Measurements from ENCODE around the gene RPL39.
"Not testable (repeated sequence)": the region's sequence is repeated elsewhere in the genome, so short reads cannot be mapped to it uniquely, and the experiment has no call there.

Gene RPL39

GRCh38 chrX:119791437-119792231 lies at the start of gene RPL39:
Gene RPL39, minus strand, starts transcription at chrX:119791630. Its CDS starts 54 bp downstream, at chrX:119791576.
- H3K4me1 ChIP-seq (ENCODE audit: control insufficient read depth, insufficient read depth, low read length): no peaks in the 10 kb centered on the region
- H3K9ac ChIP-seq (ENCODE audit: low read length): peak within 1 kb of the TSS; percentile 96
- H3K27ac ChIP-seq (ENCODE audit: low read depth, low read length): peak within 1 kb of the TSS; percentile 96
- peak within 1 kb of the TSS; percentile 96 for H3K4me3 ChIP-seq (ENCODE audit: low read depth, low read length)
- H3K9me3 ChIP-seq (ENCODE audit: control insufficient read depth, insufficient read depth, low read depth, low read length): peaks cover 6% of the 10 kb centered on the region; the same call in 1 of the 2 replicates
- H3K27me3 ChIP-seq (ENCODE audit: control insufficient read depth, insufficient read depth, low read length): no peaks in the 10 kb centered on the region
- H3K36me3 ChIP-seq (ENCODE audit: control insufficient read depth, insufficient read depth, low read length): peaks cover 37% of the 10 kb centered on the region

DNA sequence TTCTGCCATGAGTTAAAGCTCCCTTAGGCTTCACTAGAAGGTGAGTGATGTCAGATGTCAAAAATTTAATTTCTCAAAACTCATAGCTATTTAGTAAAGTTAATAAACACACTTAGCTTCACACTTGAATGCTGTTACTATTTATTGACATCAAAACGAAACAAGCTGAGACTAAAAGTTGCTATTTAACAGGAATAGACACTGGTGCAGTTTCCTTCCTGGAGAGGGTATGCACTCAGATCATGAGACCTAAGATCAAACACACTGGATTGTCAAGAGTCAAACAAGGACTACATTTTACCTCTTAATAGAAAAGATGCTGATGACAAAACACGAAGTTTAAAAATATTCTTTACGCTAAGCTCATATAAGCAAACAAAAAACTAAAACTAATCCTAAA lies 42.5 kb upstream of the RPL39 start:
- H3K36me3 ChIP-seq (ENCODE audit: control insufficient read depth, insufficient read depth, low read length): peaks cover 84% of the 10 kb centered on the region
- H3K27me3 ChIP-seq (ENCODE audit: control insufficient read depth, insufficient read depth, low read length): no peaks in the 10 kb centered on the region
- no peak overlapping the region for H3K9ac ChIP-seq (ENCODE audit: low read length)
- no peak overlapping the region for H3K4me3 ChIP-seq (ENCODE audit: low read depth, low read length)
- no peaks in the 10 kb centered on the region; the same call in 1 of the 2 replicates for H3K9me3 ChIP-seq (ENCODE audit: control insufficient read depth, insufficient read depth, low read depth, low read length)
- no peaks in the 10 kb centered on the region for H3K4me1 ChIP-seq (ENCODE audit: control insufficient read depth, insufficient read depth, low read length)
- H3K27ac ChIP-seq (ENCODE audit: low read depth, low read length): no peak overlapping the region

DNA sequence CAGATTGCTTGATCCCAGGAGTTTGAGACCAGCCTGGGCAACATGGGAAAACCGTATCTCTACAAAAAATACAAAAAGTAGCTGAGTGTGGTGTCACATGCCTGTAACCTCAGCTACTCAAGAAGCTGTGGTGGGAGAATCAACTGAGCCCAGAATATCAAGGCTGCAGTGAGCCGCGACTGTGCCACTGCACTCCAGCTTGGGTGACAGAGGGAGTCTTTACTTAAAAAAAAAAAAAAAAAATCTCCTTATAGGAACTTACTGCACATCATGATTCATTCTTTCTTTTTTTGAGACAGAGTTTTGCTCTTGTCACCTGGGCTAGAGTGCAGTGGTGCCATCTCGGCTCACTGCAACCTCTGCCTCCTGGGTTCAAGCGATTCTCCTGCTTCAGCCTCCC lies 37.0 kb upstream of the RPL39 start:
- H3K27ac ChIP-seq (ENCODE audit: low read depth, low read length): no peak overlapping the region
- H3K27me3 ChIP-seq (ENCODE audit: control insufficient read depth, insufficient read depth, low read length): no peaks in the 10 kb centered on the region
- H3K36me3 ChIP-seq (ENCODE audit: control insufficient read depth, insufficient read depth, low read length): peaks cover 41% of the 10 kb centered on the region
- H3K9me3 ChIP-seq (ENCODE audit: control insufficient read depth, insufficient read depth, low read depth, low read length): no peaks in the 10 kb centered on the region; the same call in 1 of the 2 replicates
- no peak overlapping the region for H3K9ac ChIP-seq (ENCODE audit: low read length)
- no peaks in the 10 kb centered on the region for H3K4me1 ChIP-seq (ENCODE audit: control insufficient read depth, insufficient read depth, low read length)
- H3K4me3 ChIP-seq (ENCODE audit: low read depth, low read length): no peak overlapping the region

- Histone ChIP-seq H3K27me3 (ENCODE audit: control insufficient read depth, insufficient read depth, low read length) (no peaks in the 10 kb centered on the region), H3K4me1 (ENCODE audit: control insufficient read depth, insufficient read depth, low read length) (no peaks in the 10 kb centered on the region), H3K36me3 (ENCODE audit: control insufficient read depth, insufficient read depth, low read length) (peaks cover 22% of the 10 kb centered on the region), H3K27ac (ENCODE audit: low read depth, low read length) (no peak overlapping the region), H3K9me3 (ENCODE audit: control insufficient read depth, insufficient read depth, low read depth, low read length) (no peaks in the 10 kb centered on the region; the same call in 1 of the 2 replicates), H3K4me3 (ENCODE audit: low read depth, low read length) (no peak overlapping the region), H3K9ac (ENCODE audit: low read length) (no peak overlapping the region)
Observed at GRCh38 chrX:119826399-119826959, 35.0 kb upstream of the RPL39 start.

- not testable (repeated sequence) for H3K9ac ChIP-seq (ENCODE audit: low read length); H3K4me1 ChIP-seq (ENCODE audit: control insufficient read depth, insufficient read depth, low read length); H3K4me3 ChIP-seq (ENCODE audit: low read depth, low read length); H3K36me3 ChIP-seq (ENCODE audit: control insufficient read depth, insufficient read depth, low read length); H3K27me3 ChIP-seq (ENCODE audit: control insufficient read depth, insufficient read depth, low read length); H3K27ac ChIP-seq (ENCODE audit: low read depth, low read length); H3K9me3 ChIP-seq (ENCODE audit: control insufficient read depth, insufficient read depth, low read depth, low read length)
Observed at GRCh38 chrX:119824221-119824620, 32.8 kb upstream of the RPL39 start.

DNA sequence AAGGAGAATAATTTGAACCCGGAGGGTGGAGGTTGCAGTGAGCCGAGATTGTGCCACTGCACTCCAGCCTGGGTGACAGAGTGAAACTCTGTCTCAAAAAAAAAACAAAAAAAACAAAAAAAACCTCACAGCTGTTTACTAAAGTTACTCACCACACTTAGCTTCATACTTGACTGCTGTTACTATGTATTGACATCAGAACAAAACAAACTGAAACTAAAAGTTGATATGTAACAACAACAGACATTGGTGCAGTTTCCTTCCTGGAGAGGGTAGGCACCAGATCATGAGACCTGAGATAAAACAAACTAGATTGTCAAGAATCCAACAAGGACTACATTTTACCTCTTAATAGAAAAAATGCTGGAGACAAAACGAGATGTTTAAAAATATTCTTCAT lies 30.3 kb upstream of the RPL39 start:
- H3K27me3 ChIP-seq (ENCODE audit: control insufficient read depth, insufficient read depth, low read length); H3K4me1 ChIP-seq (ENCODE audit: control insufficient read depth, insufficient read depth, low read length); H3K9ac ChIP-seq (ENCODE audit: low read length); H3K27ac ChIP-seq (ENCODE audit: low read depth, low read length); H3K36me3 ChIP-seq (ENCODE audit: control insufficient read depth, insufficient read depth, low read length); H3K9me3 ChIP-seq (ENCODE audit: control insufficient read depth, insufficient read depth, low read depth, low read length); H3K4me3 ChIP-seq (ENCODE audit: low read depth, low read length): not testable (repeated sequence)

DNA sequence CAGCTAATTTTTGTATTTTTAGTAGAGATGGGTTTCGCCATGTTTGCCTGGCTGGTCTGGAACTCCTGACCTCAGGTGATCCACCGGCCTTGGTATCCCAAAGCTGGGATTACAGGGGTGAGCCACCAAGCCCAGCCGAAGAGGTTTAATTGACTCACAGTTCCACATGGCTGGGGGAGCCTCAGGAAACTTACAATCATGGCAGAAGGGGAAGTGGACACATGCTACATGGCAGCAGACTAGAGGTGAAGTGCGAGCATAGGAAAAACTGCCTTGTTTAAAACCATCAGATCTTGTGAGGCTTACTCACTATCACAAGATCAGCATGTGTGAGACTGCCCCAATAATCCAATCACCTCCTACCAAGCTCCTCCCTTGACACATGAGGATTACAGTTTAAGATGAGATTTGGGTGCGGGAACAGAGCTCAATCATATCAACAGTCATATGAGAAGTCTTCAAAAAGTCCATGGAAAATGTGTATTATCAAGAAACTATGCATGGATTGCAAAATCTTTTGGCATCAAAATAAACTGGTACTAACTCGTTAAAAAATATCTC lies 25.8 kb upstream of the RPL39 start:
- no peaks in the 10 kb centered on the region for H3K36me3 ChIP-seq (ENCODE audit: control insufficient read depth, insufficient read depth, low read length)
- no peaks in the 10 kb centered on the region for H3K27me3 ChIP-seq (ENCODE audit: control insufficient read depth, insufficient read depth, low read length)
- H3K27ac ChIP-seq (ENCODE audit: low read depth, low read length): no peak overlapping the region
- no peak overlapping the region for H3K4me3 ChIP-seq (ENCODE audit: low read depth, low read length)
- H3K9ac ChIP-seq (ENCODE audit: low read length): no peak overlapping the region
- H3K4me1 ChIP-seq (ENCODE audit: control insufficient read depth, insufficient read depth, low read length): no peaks in the 10 kb centered on the region
- peaks cover 3% of the 10 kb centered on the region; the same call in 1 of the 2 replicates for H3K9me3 ChIP-seq (ENCODE audit: control insufficient read depth, insufficient read depth, low read depth, low read length)

DNA sequence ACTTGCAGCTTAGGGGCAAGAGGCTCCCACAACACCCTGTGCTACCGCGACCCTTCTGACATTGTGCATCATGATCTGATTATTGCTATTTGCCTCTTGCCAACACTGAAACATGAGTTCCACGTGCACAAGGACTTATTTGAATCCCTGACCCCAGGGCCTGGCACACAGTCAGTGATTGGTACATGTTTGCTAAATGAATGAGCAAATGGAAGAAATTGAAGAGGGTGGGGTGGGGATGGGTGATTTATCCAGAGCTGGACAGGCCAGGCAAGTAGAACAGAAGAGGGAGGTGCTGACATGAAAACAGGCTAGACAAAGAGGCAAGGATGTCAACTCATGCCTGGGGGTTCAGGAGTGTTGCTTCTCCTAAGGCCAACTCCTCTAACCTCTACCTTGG lies 24.9 kb upstream of the RPL39 start:
- no peak overlapping the region for H3K27ac ChIP-seq (ENCODE audit: low read depth, low read length)
- no peaks in the 10 kb centered on the region for H3K4me1 ChIP-seq (ENCODE audit: control insufficient read depth, insufficient read depth, low read length)
- peaks cover 4% of the 10 kb centered on the region; the same call in 1 of the 2 replicates for H3K9me3 ChIP-seq (ENCODE audit: control insufficient read depth, insufficient read depth, low read depth, low read length)
- H3K4me3 ChIP-seq (ENCODE audit: low read depth, low read length): no peak overlapping the region
- no peaks in the 10 kb centered on the region for H3K36me3 ChIP-seq (ENCODE audit: control insufficient read depth, insufficient read depth, low read length)
- H3K9ac ChIP-seq (ENCODE audit: low read length): no peak overlapping the region
- H3K27me3 ChIP-seq (ENCODE audit: control insufficient read depth, insufficient read depth, low read length): no peaks in the 10 kb centered on the region

GRCh38 chrX:119809185-119809666 lies 17.8 kb upstream of the RPL39 start:
- Histone ChIP-seq H3K36me3 (ENCODE audit: control insufficient read depth, insufficient read depth, low read length) (no peaks in the 10 kb centered on the region), H3K27ac (ENCODE audit: low read depth, low read length) (no peak overlapping the region), H3K27me3 (ENCODE audit: control insufficient read depth, insufficient read depth, low read length) (no peaks in the 10 kb centered on the region), H3K4me1 (ENCODE audit: control insufficient read depth, insufficient read depth, low read length) (no peaks in the 10 kb centered on the region), H3K9ac (ENCODE audit: low read length) (no peak overlapping the region), H3K9me3 (ENCODE audit: control insufficient read depth, insufficient read depth, low read depth, low read length) (peaks cover 19% of the 10 kb centered on the region), H3K4me3 (ENCODE audit: low read depth, low read length) (no peak overlapping the region)

DNA sequence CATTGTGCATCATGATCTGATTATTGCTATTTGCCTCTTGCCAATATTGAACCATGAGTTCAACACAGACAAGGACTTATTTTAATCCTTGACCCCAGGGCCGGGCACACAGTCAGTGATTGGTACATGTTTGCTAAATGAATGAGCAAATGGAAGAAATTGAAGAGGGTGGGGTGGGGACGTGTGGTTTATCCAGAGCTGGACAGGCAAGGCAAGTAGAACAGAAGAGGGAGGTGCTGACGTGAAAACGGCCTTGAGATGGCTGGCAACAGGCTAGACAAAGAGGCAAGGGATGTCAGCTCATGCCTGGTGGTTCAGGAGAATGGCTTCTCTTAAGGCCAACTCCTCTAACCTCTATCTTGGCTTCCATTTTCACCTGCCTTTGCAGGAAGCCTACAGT lies 17.0 kb upstream of the RPL39 start:
- H3K27me3 ChIP-seq (ENCODE audit: control insufficient read depth, insufficient read depth, low read length); H3K9ac ChIP-seq (ENCODE audit: low read length); H3K4me1 ChIP-seq (ENCODE audit: control insufficient read depth, insufficient read depth, low read length); H3K36me3 ChIP-seq (ENCODE audit: control insufficient read depth, insufficient read depth, low read length); H3K4me3 ChIP-seq (ENCODE audit: low read depth, low read length); H3K27ac ChIP-seq (ENCODE audit: low read depth, low read length): not testable (repeated sequence)
- H3K9me3 ChIP-seq (ENCODE audit: control insufficient read depth, insufficient read depth, low read depth, low read length): peaks cover 19% of the 10 kb centered on the region

DNA sequence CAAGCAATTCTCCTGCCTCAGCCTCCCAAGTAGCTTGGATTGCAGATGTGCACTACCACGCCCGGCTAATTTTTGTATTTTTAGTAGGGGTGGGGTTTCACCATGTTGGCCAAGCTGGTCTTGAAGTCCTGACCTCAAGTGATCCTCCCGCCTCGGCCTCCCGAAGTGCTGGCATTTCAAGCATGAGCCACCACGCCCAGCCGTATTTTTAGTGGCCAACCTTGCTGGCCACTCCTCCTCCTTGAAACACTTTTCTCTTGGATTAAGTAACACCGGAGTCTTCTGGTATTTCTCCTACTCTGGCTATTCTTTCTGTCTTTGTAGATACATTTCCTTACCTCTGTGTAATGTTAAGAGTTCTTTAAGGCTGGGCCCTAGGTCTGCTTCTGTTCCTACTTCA lies 11.1 kb upstream of the RPL39 start:
- H3K27me3 ChIP-seq (ENCODE audit: control insufficient read depth, insufficient read depth, low read length): no peaks in the 10 kb centered on the region

More for the DNA sequence above, 11.1 kb upstream of the RPL39 start:
- Histone ChIP-seq H3K9ac (ENCODE audit: low read length) (no peak overlapping the region), H3K4me1 (ENCODE audit: control insufficient read depth, insufficient read depth, low read length) (no peaks in the 10 kb centered on the region), H3K36me3 (ENCODE audit: control insufficient read depth, insufficient read depth, low read length) (no peaks in the 10 kb centered on the region), H3K4me3 (ENCODE audit: low read depth, low read length) (no peak overlapping the region), H3K27ac (ENCODE audit: low read depth, low read length) (no peak overlapping the region), H3K9me3 (ENCODE audit: control insufficient read depth, insufficient read depth, low read depth, low read length) (peaks cover 8% of the 10 kb centered on the region)
